ENCODE results near the gene SRPRB.

SRPRB gene

DNA sequence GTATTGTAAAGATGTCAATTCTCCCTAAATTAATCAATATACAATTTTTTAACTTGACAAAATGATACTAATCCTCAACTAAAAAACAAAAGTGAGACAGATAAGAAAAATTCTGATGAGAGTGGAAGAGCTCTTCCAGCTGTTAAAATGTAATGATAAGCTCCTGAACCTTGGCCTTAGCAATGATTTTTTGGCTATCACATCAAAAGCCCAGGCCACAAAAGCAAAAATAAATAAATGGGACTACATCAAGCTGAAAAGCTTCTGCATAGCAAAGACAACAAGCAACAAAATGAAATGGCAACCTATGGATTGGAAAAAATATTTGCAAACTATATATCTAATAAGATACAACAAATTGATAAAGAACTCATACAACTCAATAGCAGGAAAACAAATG lies 24.0 kb upstream of the SRPRB start:
- Histone ChIP-seq H3K36me3 (ENCODE audit: control insufficient read depth, insufficient read depth, low read length, severe bottlenecking) (peaks cover 16% of the 10 kb centered on the region), H3K27me3 (replicated peaks; ENCODE audit: control insufficient read depth, insufficient read depth, low read length) (peaks cover 7% of the 10 kb centered on the region), H3K9me3 (ENCODE audit: control insufficient read depth, low read length) (no peaks in the 10 kb centered on the region), H3K4me3 (ENCODE audit: low read length) (no peak overlapping the region), H3K4me1 (ENCODE audit: control insufficient read depth, insufficient read depth, low read length) (no peaks in the 10 kb centered on the region), H3K9ac (ENCODE audit: low read length) (no peak overlapping the region)
- no peak for DNase-seq (ENCODE audit: low read depth)

DNA sequence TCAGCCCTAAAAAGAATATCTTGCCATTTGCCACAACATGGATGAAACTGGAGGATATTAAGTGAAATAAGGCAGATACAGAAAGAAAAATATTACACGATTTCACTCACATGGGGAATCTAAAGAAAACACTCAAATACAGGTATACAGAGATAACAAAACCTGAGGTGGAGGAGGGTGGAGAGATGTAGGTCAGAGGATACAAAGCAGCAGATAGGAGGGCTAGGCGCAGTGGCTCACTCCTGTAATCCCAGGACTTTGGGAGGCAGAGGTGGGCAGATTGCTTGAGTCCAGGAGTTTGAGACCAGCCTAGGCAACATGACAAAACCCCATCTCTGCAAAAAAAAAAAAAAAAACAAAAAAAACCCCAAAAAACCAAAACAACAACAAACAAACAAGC lies 23.2 kb upstream of the SRPRB start:
- H3K4me1 ChIP-seq (ENCODE audit: control insufficient read depth, insufficient read depth, low read length), result no peaks in the 10 kb centered on the region
- peaks cover 7% of the 10 kb centered on the region for H3K27me3 ChIP-seq (replicated peaks; ENCODE audit: control insufficient read depth, insufficient read depth, low read length)
- DNase-seq (ENCODE audit: low read depth), result no peak
- H3K9ac ChIP-seq (ENCODE audit: low read length), result no peak overlapping the region
- no peak overlapping the region for H3K4me3 ChIP-seq (ENCODE audit: low read length)
- H3K36me3 ChIP-seq (ENCODE audit: control insufficient read depth, insufficient read depth, low read length, severe bottlenecking), result peaks cover 12% of the 10 kb centered on the region
- H3K9me3 ChIP-seq (ENCODE audit: control insufficient read depth, low read length), result no peaks in the 10 kb centered on the region

- Histone ChIP-seq H3K9ac (ENCODE audit: low read length) (no peak overlapping the region), H3K9me3 (ENCODE audit: control insufficient read depth, low read length) (no peaks in the 10 kb centered on the region), H3K4me3 (ENCODE audit: low read length) (no peak overlapping the region), H3K36me3 (ENCODE audit: control insufficient read depth, insufficient read depth, low read length, severe bottlenecking) (peaks cover 1% of the 10 kb centered on the region), H3K4me1 (ENCODE audit: control insufficient read depth, insufficient read depth, low read length) (no peaks in the 10 kb centered on the region), H3K27me3 (replicated peaks; ENCODE audit: control insufficient read depth, insufficient read depth, low read length) (peaks cover 6% of the 10 kb centered on the region)
- no peak for DNase-seq (ENCODE audit: low read depth)
Observed at GRCh38 chr3:133783762-133784161, 21.9 kb upstream of the SRPRB start.

- Histone ChIP-seq H3K9ac (ENCODE audit: low read length) (no peak overlapping the region), H3K4me3 (ENCODE audit: low read length) (no peak overlapping the region)
- no peak for DNase-seq (ENCODE audit: low read depth)
Observed at GRCh38 chr3:133788024-133788423, 17.6 kb upstream of the SRPRB start.

DNA sequence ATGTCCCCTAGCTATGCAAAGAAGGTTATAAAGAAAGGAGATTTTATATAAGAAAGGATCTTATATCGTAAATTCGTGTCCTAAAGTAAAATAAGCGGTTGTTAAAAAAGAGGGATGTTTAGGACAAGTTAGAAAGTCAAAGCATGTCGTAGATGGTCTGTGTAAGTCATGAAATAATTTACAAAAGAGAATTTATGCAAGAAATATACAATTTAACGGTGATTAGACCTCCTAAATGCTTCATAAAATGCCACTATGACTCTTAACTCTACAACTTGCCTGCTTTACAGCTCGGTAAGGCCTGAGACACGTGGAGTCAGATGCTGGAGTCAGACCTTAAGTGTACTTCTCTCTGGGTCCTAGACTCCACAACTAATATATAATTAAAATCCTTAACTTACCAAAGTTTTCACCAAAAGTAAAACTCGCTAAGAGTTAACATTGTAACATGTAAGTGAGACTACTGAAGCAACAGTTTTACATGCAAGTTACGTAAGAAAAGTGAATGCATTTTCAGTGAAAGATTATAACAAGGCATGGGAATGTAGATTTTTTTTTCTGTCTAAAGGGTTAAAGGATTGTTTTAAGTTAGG lies 13.3 kb upstream of the SRPRB start:
- Histone ChIP-seq H3K9ac (ENCODE audit: low read length) (no peak overlapping the region), H3K4me1 (ENCODE audit: control insufficient read depth, insufficient read depth, low read length) (no peaks in the 10 kb centered on the region), H3K9me3 (ENCODE audit: control insufficient read depth, low read length) (peaks cover 18% of the 10 kb centered on the region), H3K36me3 (ENCODE audit: control insufficient read depth, insufficient read depth, low read length, severe bottlenecking) (no peaks in the 10 kb centered on the region), H3K27me3 (replicated peaks; ENCODE audit: control insufficient read depth, insufficient read depth, low read length) (no peaks in the 10 kb centered on the region), H3K4me3 (ENCODE audit: low read length) (no peak overlapping the region)
- peak; percentile 5 for DNase-seq (ENCODE audit: low read depth)

More at GRCh38 chr3:133788024-133788423, 17.6 kb upstream of the SRPRB start:
- no peaks in the 10 kb centered on the region for H3K36me3 ChIP-seq (ENCODE audit: control insufficient read depth, insufficient read depth, low read length, severe bottlenecking)
- no peaks in the 10 kb centered on the region for H3K27me3 ChIP-seq (replicated peaks; ENCODE audit: control insufficient read depth, insufficient read depth, low read length)
- H3K4me1 ChIP-seq (ENCODE audit: control insufficient read depth, insufficient read depth, low read length), result no peaks in the 10 kb centered on the region
- peaks cover 18% of the 10 kb centered on the region for H3K9me3 ChIP-seq (ENCODE audit: control insufficient read depth, low read length)

GRCh38 chr3:133797396-133798105 lies 8.1 kb upstream of the SRPRB start:
- peaks cover under 1% of the 10 kb centered on the region for H3K9me3 ChIP-seq (ENCODE audit: control insufficient read depth, low read length)
- H3K27me3 ChIP-seq (replicated peaks; ENCODE audit: control insufficient read depth, insufficient read depth, low read length), result no peaks in the 10 kb centered on the region
- no peaks in the 10 kb centered on the region for H3K36me3 ChIP-seq (ENCODE audit: control insufficient read depth, insufficient read depth, low read length, severe bottlenecking)
- H3K4me1 ChIP-seq (ENCODE audit: control insufficient read depth, insufficient read depth, low read length), result no peaks in the 10 kb centered on the region
- H3K4me3 ChIP-seq (ENCODE audit: low read length), result no peak overlapping the region
- H3K9ac ChIP-seq (ENCODE audit: low read length), result no peak overlapping the region
- DNase-seq (ENCODE audit: low read depth), result peak; percentile 33

- peak; percentile 39 for DNase-seq (ENCODE audit: low read depth)
- no peaks in the 10 kb centered on the region for H3K27me3 ChIP-seq (replicated peaks; ENCODE audit: control insufficient read depth, insufficient read depth, low read length)
- no peak overlapping the region for H3K4me3 ChIP-seq (ENCODE audit: low read length)
- no peaks in the 10 kb centered on the region for H3K9me3 ChIP-seq (ENCODE audit: control insufficient read depth, low read length)
- H3K9ac ChIP-seq (ENCODE audit: low read length), result no peak overlapping the region
- no peaks in the 10 kb centered on the region for H3K36me3 ChIP-seq (ENCODE audit: control insufficient read depth, insufficient read depth, low read length, severe bottlenecking)
- no peaks in the 10 kb centered on the region for H3K4me1 ChIP-seq (ENCODE audit: control insufficient read depth, insufficient read depth, low read length)
Observed at GRCh38 chr3:133799794-133800585, 5.6 kb upstream of the SRPRB start.

GRCh38 chr3:133803469-133803868 lies 2.1 kb upstream of the SRPRB start:
- H3K4me3 ChIP-seq (ENCODE audit: low read length), result no peak overlapping the region
- H3K9me3 ChIP-seq (ENCODE audit: control insufficient read depth, low read length), result no peaks in the 10 kb centered on the region
- peaks cover 11% of the 10 kb centered on the region for H3K36me3 ChIP-seq (ENCODE audit: control insufficient read depth, insufficient read depth, low read length, severe bottlenecking)
- no peak for DNase-seq (ENCODE audit: low read depth)
- peaks cover 8% of the 10 kb centered on the region for H3K4me1 ChIP-seq (ENCODE audit: control insufficient read depth, insufficient read depth, low read length)
- H3K9ac ChIP-seq (ENCODE audit: low read length), result no peak overlapping the region
- no peaks in the 10 kb centered on the region for H3K27me3 ChIP-seq (replicated peaks; ENCODE audit: control insufficient read depth, insufficient read depth, low read length)

GRCh38 chr3:133804896-133805295 lies 719 bp upstream of the SRPRB start:
- no peaks in the 10 kb centered on the region for H3K9me3 ChIP-seq (ENCODE audit: control insufficient read depth, low read length)
- no peaks in the 10 kb centered on the region for H3K27me3 ChIP-seq (replicated peaks; ENCODE audit: control insufficient read depth, insufficient read depth, low read length)
- H3K4me1 ChIP-seq (ENCODE audit: control insufficient read depth, insufficient read depth, low read length), result peaks cover 8% of the 10 kb centered on the region
- H3K9ac ChIP-seq (ENCODE audit: low read length), result no peak overlapping the region
- peaks cover 22% of the 10 kb centered on the region for H3K36me3 ChIP-seq (ENCODE audit: control insufficient read depth, insufficient read depth, low read length, severe bottlenecking)
- no peak overlapping the region for H3K4me3 ChIP-seq (ENCODE audit: low read length)
- no peak for DNase-seq (ENCODE audit: low read depth)

- Histone ChIP-seq H3K4me3 (ENCODE audit: low read length) (peak overlapping the region; percentile 90), H3K4me1 (ENCODE audit: control insufficient read depth, insufficient read depth, low read length) (peaks cover 8% of the 10 kb centered on the region), H3K9ac (ENCODE audit: low read length) (peak overlapping the region; percentile 87), H3K27me3 (replicated peaks; ENCODE audit: control insufficient read depth, insufficient read depth, low read length) (no peaks in the 10 kb centered on the region), H3K36me3 (ENCODE audit: control insufficient read depth, insufficient read depth, low read length, severe bottlenecking) (peaks cover 27% of the 10 kb centered on the region), H3K9me3 (ENCODE audit: control insufficient read depth, low read length) (no peaks in the 10 kb centered on the region)
- no peak for DNase-seq (ENCODE audit: low read depth)
Observed at GRCh38 chr3:133805384-133805701, 272 bp upstream of the SRPRB start.

GRCh38 chr3:133812872-133813271 lies 7.3 kb downstream of the SRPRB start:
- Histone ChIP-seq H3K9ac (ENCODE audit: low read length) (no peak overlapping the region), H3K36me3 (ENCODE audit: control insufficient read depth, insufficient read depth, low read length, severe bottlenecking) (peaks cover 93% of the 10 kb centered on the region), H3K4me3 (ENCODE audit: low read length) (no peak overlapping the region), H3K4me1 (ENCODE audit: control insufficient read depth, insufficient read depth, low read length) (peaks cover 5% of the 10 kb centered on the region), H3K27me3 (replicated peaks; ENCODE audit: control insufficient read depth, insufficient read depth, low read length) (no peaks in the 10 kb centered on the region), H3K9me3 (ENCODE audit: control insufficient read depth, low read length) (no peaks in the 10 kb centered on the region)
- peak; percentile 1 for DNase-seq (ENCODE audit: low read depth)

Data from adipocyte (in vitro differentiated cells).